NCI-H1930 (cell line): ENCODE results near the gene PCDH11Y.
"Not testable (repeated sequence)": the region's sequence is repeated elsewhere in the genome, so short reads cannot be mapped to it uniquely, and the experiment has no call there.

ENCODE experiments used
- DNase-seq, 2 experiments: peaks; one replicate each; lab custom pipeline; 2025; lab: John Stamatoyannopoulos, UW

PCDH11Y gene, protein sequence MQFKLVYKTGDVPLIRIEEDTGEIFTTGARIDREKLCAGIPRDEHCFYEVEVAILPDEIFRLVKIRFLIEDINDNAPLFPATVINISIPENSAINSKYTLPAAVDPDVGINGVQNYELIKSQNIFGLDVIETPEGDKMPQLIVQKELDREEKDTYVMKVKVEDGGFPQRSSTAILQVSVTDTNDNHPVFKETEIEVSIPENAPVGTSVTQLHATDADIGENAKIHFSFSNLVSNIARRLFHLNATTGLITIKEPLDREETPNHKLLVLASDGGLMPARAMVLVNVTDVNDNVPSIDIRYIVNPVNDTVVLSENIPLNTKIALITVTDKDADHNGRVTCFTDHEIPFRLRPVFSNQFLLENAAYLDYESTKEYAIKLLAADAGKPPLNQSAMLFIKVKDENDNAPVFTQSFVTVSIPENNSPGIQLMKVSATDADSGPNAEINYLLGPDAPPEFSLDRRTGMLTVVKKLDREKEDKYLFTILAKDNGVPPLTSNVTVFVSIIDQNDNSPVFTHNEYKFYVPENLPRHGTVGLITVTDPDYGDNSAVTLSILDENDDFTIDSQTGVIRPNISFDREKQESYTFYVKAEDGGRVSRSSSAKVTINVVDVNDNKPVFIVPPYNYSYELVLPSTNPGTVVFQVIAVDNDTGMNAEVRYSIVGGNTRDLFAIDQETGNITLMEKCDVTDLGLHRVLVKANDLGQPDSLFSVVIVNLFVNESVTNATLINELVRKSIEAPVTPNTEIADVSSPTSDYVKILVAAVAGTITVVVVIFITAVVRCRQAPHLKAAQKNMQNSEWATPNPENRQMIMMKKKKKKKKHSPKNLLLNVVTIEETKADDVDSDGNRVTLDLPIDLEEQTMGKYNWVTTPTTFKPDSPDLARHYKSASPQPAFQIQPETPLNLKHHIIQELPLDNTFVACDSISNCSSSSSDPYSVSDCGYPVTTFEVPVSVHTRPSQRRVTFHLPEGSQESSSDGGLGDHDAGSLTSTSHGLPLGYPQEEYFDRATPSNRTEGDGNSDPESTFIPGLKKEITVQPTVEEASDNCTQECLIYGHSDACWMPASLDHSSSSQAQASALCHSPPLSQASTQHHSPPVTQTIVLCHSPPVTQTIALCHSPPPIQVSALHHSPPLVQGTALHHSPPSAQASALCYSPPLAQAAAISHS (N-terminal part only)

DNA sequence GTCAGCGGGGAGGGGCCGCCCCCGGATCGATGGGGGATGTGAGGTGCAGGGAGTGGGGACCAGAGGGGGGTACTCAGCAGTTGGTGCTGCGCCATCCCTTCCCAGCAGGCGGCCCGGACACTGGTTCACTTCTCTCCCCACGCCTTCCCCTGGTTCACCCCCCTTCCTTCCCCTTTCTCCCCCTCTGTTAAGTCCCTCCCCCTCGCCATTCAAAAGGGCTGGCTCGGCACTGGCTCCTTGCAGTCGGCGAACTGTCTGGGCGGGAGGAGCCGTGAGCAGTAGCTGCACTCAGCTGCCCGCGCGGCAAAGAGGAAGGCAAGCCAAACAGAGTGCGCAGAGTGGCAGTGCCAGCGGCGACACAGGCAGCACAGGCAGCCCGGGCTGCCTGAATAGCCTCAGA lies at the start of gene PCDH11Y:
Gene PCDH11Y, plus strand, starts transcription at position 240 of the 400 bp plus-strand sequence. CDS start 56,804 bp downstream, outside the sequence.
- not testable (repeated sequence) for DNase-seq

DNA sequence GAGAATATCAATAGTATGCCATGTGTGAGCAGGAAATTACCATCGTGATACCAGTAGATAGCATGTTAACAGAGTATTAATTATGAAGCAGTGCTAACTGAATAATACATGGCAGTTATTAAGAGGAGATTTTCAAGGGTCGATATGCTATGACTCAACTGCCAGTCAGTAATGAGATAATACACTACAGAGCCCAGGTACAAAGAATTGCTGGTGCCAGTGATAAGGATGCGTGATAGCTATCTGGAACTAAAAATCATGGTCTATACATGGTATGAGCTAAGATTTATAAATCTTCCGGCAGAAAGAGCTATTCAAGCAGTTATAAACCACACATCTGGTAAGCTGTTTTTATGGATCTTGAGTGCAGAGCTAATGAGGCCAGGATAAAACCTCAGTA lies 32.2 kb upstream of the PCDH11Y start:
- DNase-seq: not testable (repeated sequence)

DNA sequence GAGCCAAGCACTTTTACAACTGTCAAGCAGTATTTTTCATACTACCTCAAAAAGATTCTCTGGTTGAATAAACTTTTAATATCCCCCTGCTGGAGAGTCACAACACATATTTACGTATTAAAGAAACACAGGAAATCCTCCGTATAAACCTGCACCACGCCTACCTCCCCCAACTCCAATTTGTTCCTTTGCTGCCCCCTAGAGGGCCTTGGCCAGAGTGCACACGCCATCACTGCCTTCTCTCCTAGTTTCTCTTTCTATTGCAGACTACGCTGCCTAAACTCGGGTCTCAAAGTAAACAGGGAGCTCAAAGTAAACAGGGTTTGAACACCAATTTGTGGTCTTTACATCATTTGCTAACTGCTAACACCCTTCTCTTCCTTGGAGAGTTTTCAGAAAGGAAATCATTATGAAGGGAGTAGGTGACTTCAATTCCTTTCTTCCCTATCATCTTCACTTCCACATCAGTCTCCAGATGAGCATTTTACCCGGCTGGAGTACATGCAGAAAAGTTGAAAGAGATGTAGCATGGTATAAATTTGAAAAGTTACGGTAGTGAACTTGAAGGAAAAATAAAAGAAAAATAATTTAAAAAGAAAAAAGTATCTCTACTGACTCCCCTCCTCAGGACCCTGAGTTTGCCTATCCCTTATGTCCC lies 8.2 kb upstream of the PCDH11Y start:
- DNase-seq: not testable (repeated sequence)

DNA sequence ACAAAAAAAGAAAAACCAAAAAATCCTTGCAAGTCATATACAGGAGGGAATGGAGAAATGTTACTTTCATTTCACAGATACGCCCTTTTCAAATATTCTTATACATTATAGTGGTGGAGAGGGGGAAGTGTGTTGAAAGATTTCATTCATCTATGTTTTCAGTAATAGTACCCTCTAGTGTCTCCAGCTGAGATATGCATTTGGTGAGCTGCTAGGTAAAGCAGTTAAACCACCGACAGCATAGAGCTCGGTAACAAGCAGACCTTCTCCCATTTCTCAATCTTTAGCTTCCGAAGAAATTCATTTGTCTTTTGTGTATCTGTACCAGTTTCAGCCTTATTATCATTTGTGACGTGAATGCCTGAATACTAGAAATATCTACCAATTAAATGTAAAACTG lies 5.2 kb upstream of the PCDH11Y start:
- not testable (repeated sequence) for DNase-seq

DNA sequence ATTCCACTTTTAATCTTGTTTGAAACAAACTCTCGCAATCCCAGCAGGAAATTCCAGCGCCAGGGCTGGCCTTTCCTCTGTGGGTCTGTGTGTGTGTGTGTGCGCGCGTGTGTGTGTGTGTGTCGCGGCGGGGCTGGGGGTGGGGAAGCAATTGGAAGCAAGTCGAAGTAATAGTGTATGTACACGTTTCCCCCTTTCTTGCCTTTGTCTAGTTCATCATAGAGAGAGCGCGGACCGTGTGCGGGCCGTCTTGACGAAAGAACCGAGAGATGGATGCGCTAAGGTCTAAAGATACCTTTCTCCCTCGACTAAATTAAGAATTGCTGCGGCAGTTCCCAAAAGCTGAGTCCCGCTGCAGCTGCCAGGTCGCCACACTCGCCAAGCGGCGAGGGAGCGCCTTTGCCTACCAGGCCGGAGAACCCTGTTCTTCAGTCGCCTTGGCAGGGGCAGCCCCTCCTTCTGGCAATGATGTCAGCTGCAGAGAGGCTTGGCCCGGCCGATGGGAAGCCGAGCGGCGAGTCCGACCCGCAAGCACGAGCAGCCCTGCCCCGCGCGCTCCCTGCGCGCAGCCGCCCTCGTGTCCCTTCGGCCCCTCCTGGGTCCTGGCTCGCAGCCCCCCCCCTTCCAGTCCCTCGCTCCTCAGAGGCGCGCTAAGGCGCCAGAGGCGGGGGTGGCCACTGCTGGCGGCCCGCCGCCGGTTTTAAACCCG lies 2.5 kb downstream of the PCDH11Y start:
- not testable (repeated sequence) for DNase-seq

DNA sequence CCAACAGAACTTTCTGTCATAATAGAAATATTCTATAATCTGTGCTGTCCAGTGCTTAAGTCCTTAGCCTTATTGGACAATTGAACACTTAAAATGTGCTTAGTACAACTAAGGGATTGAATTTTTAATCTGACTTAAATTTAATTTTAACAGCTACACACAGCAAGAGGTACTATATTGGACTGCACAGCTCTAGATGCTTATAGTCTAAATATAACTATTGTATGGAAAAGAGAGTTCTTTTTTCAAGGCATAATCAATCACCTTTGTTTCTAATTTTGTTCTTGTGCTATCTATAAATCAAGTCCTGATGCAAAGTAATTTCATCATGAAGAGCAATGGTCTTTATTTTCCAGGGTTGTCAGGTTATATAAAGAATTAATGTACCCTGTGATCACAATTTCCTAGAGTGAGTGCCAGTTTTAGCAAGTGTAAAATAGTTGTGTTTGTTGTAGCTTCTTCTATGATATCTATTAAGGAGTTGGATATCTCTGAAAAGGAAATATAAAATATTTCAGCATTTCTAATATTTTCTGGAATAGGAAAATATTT lies 39.0 kb downstream of the PCDH11Y start:
- not testable (repeated sequence) for DNase-seq

DNA sequence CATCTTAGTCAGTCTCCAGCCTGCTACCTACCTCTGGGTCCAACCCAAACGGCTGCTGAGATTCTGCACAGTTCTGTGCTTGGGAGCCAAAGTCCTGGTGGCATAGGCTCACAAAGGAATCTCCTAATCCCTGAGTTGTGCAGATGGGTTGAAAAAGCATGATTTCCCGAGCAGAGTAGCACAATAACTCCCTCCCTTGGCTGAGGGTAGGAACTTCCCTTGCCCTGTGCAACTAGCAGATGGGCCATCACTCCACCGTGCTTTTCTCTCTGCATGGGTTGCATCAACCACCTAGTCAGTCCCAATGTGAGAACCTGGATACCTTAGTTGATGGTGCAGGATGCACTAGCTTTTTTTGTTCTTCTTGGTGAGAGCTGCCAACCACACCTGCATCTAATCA lies 82.9 kb downstream of the PCDH11Y start:
- not testable (repeated sequence) for DNase-seq

DNA sequence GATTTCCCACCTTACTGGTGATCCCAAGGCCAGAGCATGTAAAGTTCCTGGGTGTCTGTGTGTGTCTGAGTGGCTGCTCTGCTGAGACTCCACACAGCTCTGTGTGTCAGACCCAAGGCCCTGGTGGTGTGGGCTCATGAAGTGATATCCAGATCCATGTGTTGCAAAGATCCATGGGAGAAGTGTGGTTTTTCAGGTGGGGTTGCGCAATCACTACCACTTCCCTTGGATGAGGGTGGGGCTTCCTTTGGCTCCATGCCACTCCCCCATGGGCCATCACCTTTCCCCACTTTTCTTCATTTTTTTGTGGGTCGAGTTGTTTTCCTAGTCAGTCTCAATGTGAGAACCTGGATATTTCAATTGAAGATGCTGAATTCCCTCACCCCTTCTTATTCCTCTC lies 182.9 kb downstream of the PCDH11Y start:
- DNase-seq: not testable (repeated sequence)

DNA sequence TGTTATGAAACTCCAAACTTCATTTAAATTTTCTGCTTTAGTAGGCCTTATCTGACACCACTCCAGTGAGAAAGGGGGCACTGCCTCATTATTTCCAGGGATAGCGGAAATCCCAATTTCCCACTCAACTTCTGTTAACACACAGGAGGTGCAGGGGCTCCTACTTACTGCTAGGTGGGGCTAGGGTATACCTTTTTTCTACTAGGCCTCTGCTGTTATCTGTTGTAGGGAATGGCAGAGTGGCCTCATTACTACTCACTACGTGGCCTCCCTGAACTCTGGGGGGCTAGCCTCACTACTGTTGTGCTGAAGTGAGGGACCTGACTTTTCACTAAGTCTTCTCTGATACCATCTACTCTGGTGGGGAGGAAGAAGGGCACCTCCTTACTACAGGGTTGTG lies 215.0 kb downstream of the PCDH11Y start:
- not testable (repeated sequence) for DNase-seq

DNA sequence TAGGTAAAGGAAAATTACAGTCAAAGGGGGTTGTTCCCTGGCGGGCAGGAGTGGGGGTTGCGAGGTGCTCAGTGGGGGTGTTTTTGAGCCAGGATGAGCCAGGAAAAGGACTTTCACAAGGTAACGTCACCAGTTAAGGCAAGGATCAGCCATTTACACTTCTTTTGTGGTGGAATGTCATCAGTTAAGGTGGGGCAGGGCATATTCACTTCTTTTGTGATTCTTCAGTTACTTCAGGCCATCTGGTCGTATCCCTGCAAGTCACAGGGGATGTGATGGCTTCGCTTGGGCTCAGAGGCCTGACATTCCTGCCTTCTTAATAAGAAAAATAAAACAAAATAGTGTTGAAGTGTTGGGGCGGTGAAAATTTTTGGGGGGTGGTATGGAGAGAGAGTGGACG lies 324.8 kb downstream of the PCDH11Y start:
- not testable (repeated sequence) for DNase-seq

DNA sequence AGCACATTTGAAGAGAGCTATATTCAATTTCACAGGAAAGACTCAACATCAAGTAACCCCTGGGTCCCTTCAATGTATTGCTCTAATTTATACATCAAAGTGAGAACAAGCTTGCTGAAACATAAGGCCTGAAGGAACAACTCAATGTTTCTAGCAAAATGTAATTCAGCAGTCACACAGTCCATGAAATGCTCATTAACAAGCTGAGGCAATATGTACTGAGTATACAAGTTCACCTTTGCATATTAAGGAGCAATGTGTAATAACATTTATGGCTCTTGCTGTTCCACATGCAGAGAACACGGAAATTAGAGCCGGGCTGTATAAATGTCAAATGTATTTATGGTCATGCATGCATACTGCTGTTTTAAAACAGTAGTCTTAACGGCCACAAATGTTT lies 342.1 kb downstream of the PCDH11Y start:
- not testable (repeated sequence) for DNase-seq

DNA sequence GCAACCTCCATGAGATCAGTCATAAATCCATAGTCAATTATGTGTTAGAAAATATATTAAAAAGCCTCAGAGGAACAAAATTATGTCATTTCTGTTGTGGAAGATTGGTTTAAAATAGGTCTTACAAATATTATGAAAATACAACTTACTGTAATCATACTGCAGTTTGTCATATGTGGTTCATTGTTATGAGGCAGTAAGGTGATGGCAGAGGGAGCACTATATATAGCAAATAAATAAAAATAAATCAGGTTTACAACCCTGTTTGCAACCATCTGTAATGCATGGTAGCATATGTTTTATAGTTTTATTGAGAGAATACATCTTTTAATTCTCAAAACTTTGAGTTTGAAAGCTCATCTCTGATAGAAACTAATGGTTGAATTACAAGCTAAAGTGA lies 543.6 kb downstream of the PCDH11Y start:
- DNase-seq: not testable (repeated sequence)

DNA sequence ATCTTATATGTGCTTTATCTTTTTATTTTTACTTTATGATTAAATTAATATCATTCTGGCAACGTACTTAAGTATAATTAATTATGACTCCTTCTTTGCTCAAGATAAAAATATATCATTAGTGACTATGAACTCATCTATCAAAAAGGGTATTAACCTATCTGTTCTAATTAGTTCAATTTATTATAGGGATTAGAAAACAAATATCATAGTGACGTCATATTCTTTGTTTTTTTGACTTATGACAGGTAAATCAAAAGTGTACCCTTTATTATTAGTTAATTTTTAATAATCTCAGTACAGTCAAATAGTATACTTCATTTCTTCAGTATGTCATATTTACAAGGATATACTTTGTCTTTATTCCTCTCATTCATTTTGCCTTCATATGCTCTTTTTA lies 638.5 kb downstream of the PCDH11Y start:
- DNase-seq: not testable (repeated sequence)

DNA sequence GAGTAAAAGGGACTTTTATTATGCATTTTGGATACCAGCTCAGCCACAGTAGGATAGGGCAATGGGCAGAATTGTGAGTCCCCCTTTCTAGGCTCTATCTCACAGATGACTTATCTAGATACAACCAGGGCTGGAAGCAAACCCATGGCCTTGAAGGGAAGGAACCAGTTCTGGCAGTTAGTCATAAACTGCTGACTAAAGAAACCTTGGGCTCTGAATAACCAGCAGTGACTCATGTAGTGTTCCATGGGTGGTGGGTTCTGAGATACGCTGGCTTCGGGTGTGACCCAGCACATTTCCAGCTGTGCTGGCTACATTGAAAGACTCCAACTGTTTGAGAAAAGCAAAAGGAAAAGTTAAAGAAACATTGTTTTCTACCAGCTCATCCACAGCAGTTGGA lies 679.2 kb downstream of the PCDH11Y start:
- not testable (repeated sequence) for DNase-seq

DNA sequence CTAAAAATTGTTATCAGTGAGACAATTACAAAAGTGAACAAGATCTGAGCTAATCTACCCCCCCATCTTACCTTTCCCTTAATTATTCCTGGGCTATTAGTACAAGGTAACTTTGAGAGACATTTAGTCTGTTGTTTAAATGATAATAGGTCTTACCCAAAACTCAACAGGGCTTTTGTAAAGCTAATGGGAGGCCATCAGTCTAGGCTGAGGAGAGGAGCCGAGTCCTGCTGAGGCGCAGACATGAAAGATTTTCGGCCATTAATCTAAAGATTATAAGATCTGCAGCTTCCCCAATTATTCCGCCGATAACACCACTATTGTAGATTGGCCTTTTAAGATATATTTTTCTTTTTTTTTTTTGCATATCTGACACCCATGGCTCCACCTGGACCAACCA lies 708.6 kb downstream of the PCDH11Y start:
- not testable (repeated sequence) for DNase-seq

DNA sequence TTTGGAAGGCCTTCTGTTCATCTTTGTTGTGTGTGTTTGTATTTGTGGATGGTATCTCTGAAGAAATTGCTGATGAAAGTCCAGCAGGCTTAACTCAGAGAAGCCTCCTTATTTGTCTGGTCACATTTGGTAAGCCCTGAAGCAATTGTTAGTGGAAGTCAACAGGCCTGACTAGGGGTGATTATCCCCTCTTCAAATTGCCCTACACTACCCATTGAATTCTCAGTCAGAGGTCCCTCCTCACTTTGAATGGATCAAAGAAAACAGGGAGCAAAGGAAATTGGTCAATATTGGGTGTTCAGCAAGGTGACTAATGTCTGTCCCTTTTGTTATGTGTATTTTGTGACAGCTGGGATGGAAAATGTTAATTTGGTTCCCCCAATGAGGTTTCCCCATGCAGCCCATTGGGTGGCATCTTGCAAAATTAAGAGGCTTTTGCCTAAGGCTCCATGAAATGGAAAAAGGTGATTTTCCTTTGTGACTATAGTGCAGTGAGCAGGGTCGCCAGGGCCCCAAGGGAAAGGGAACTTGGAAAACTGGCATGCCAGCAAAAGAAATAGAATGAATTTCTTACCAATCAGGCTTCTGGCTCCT lies 709.8 kb downstream of the PCDH11Y start:
- not testable (repeated sequence) for DNase-seq

DNA sequence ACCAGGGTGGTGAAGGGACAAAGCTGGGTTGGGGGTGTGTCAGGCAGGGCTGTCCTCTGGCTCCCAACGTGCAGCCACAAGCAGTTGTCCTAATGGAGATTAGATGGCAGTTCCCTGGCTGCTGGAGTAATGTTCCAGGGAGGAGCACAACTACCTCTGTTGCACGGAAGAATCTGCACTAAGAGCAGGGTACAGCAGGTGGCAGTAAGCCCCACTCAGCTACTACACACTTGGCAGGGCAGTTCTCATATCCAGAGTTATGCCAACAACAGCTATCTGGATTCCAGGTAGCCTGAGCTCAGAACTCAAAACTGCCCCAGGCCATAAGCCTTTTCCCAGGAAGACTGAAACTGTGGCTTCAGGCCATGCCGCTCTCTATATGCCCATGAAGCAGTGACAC lies 761.3 kb downstream of the PCDH11Y start:
- not testable (repeated sequence) for DNase-seq

DNA sequence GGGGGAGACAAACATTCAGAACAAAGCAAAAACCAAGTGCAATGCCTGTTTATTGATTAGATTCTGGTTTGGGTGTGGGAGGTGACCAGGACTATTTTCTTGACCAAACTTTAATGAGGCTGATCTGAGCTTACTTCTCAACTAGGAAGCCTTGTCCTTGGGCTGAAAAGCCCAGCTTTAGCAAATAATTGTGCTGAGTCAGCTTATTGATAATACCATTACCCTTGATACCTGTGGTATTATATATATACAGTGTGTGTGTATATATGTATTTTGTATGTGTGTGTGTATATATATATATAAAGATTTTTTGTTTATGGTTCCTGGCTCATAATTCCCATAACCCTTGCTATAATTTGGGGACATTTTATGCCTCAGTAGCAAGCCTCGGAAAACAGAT lies 776.4 kb downstream of the PCDH11Y start:
- not testable (repeated sequence) for DNase-seq
